ENCODE measurements around the gene NFAM1. TPM values are rescaled to one million over a fixed set of nuclear protein-coding genes. Genes with fewer than 3 reads are reported as not detected.

NFAM1 gene
- total and polyA plus RNA-seq, 4 donors, result 0.36 to 3.8 (median 2.6) TPM

DNA sequence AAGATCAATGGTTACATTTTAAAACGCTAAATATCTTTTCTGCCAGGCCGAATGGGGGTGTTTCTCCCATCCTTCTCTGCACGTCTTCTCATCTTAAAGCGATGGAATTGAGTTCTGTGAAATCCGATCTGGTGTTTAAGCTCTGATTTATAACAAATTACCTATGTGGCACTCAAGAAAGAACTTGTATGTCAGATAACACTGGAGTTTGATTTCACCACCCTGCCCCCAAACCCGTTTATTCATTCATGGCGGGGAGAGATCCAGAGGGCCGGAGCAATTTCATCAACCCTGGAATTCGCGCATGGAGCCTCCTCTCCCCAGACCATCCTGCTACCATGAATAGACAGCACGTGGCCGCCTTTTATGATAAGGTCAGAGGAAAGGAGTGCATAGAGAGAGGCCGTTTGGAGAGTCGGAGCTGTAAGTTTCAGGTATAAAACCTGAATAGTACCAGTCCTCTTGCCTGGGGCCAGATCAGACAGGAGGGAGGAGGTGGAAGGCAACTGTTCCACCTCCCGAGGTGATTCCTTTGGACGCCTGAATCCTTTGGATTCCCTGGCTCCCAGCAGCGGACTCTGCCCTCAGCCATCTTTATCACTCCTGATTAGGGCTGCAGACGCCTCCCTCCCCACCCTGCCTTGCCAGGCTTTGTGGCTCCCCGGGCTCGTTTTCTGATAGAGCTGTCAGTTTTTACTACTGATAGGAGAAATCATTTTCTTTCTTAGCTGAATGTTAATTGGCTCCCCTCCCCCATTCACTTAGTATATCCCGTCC is 27.3 kb upstream of the NFAM1 start:
- no peak overlapping the region for H3K9ac ChIP-seq (ENCODE audit: low read depth in 1 of 2, low read length in 2 of 2)
- no peaks in the 10 kb centered on the region for H3K4me1 ChIP-seq (ENCODE audit: control insufficient read depth in 4 of 4, insufficient read depth in 4 of 4, low read length in 3 of 4)
- TF ChIP-seq, protein P1, sequence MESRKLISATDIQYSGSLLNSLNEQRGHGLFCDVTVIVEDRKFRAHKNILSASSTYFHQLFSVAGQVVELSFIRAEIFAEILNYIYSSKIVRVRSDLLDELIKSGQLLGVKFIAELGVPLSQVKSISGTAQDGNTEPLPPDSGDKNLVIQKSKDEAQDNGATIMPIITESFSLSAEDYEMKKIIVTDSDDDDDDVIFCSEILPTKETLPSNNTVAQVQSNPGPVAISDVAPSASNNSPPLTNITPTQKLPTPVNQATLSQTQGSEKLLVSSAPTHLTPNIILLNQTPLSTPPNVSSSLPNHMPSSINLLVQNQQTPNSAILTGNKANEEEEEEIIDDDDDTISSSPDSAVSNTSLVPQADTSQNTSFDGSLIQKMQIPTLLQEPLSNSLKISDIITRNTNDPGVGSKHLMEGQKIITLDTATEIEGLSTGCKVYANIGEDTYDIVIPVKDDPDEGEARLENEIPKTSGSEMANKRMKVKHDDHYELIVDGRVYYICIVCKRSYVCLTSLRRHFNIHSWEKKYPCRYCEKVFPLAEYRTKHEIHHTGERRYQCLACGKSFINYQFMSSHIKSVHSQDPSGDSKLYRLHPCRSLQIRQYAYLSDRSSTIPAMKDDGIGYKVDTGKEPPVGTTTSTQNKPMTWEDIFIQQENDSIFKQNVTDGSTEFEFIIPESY (IDR thresholded peaks at IDR 0.05), result no peak
- TF ChIP-seq RAD21 (IDR thresholded peaks at IDR 0.05), result no peak
- no peak for DNase-seq (ENCODE audit: low spot score)
- no peaks in the 10 kb centered on the region for H3K27me3 ChIP-seq (ENCODE audit: control insufficient read depth in 4 of 4, insufficient read depth in 4 of 4, low read length in 3 of 4)
- no peaks in the 10 kb centered on the region for H3K36me3 ChIP-seq (ENCODE audit: control insufficient read depth in 4 of 4, insufficient read depth in 3 of 4, low read depth in 1 of 4, low read length in 3 of 4)
- H3K4me3 ChIP-seq (ENCODE audit: low read depth in 1 of 3, low read length in 3 of 3), result no peak overlapping the region
- H3K9me3 ChIP-seq (ENCODE audit: control insufficient read depth in 4 of 4, low read length in 3 of 4), result no peaks in the 10 kb centered on the region
- 27% methylated on average over 21 of the region's 21 CpGs for whole genome bisulfite sequencing
- no peak overlapping the region for H3K27ac ChIP-seq (ENCODE audit: low read depth in 1 of 2, low read length in 2 of 2)

GRCh38 chr22:42452916-42453315 is 20.7 kb upstream of the NFAM1 start:
- DNase-seq (ENCODE audit: low spot score), result no peak
- Histone ChIP-seq H3K36me3 (ENCODE audit: control insufficient read depth in 4 of 4, insufficient read depth in 3 of 4, low read depth in 1 of 4, low read length in 3 of 4) (no peaks in the 10 kb centered on the region), H3K27ac (ENCODE audit: low read depth in 1 of 2, low read length in 2 of 2) (no peak overlapping the region), H3K9me3 (ENCODE audit: control insufficient read depth in 4 of 4, low read length in 3 of 4) (no peaks in the 10 kb centered on the region), H3K27me3 (ENCODE audit: control insufficient read depth in 4 of 4, insufficient read depth in 4 of 4, low read length in 3 of 4) (no peaks in the 10 kb centered on the region), H3K4me1 (ENCODE audit: control insufficient read depth in 4 of 4, insufficient read depth in 4 of 4, low read length in 3 of 4) (no peaks in the 10 kb centered on the region), H3K4me3 (ENCODE audit: low read depth in 1 of 3, low read length in 3 of 3) (no peak overlapping the region), H3K9ac (ENCODE audit: low read depth in 1 of 2, low read length in 2 of 2) (no peak overlapping the region)
- TF ChIP-seq FOXA1 (IDR thresholded peaks at IDR 0.05), result no peak
- TF ChIP-seq RAD21 (IDR thresholded peaks at IDR 0.05), result no peak
- TF ChIP-seq, protein P2, sequence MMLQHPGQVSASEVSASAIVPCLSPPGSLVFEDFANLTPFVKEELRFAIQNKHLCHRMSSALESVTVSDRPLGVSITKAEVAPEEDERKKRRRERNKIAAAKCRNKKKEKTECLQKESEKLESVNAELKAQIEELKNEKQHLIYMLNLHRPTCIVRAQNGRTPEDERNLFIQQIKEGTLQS (IDR thresholded peaks at IDR 0.05), result no peak
- no peak for TF ChIP-seq GABPA (IDR thresholded peaks at IDR 0.05 in 1 of 2, conservative IDR thresholded peaks at IDR 0.05 in 1 of 2)
- TF ChIP-seq JUND (IDR thresholded peaks at IDR 0.05), result no peak
- no peak for TF ChIP-seq HNF4A (conservative IDR thresholded peaks at IDR 0.05)
- TF ChIP-seq NR2F2 (IDR thresholded peaks at IDR 0.05), result no peak
- no peak for TF ChIP-seq RXRA (IDR thresholded peaks at IDR 0.05)
- TF ChIP-seq, protein P3, sequence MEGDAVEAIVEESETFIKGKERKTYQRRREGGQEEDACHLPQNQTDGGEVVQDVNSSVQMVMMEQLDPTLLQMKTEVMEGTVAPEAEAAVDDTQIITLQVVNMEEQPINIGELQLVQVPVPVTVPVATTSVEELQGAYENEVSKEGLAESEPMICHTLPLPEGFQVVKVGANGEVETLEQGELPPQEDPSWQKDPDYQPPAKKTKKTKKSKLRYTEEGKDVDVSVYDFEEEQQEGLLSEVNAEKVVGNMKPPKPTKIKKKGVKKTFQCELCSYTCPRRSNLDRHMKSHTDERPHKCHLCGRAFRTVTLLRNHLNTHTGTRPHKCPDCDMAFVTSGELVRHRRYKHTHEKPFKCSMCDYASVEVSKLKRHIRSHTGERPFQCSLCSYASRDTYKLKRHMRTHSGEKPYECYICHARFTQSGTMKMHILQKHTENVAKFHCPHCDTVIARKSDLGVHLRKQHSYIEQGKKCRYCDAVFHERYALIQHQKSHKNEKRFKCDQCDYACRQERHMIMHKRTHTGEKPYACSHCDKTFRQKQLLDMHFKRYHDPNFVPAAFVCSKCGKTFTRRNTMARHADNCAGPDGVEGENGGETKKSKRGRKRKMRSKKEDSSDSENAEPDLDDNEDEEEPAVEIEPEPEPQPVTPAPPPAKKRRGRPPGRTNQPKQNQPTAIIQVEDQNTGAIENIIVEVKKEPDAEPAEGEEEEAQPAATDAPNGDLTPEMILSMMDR (IDR thresholded peaks at IDR 0.05; ENCODE audit: low read depth, low read length, missing input control), result no peak
- no peak for TF ChIP-seq SP1 (IDR thresholded peaks at IDR 0.05)
- no peak for TF ChIP-seq FOXA2 (IDR thresholded peaks at IDR 0.05)
- TF ChIP-seq, protein P1 (IDR thresholded peaks at IDR 0.05), result no peak
- TF ChIP-seq, protein P4, sequence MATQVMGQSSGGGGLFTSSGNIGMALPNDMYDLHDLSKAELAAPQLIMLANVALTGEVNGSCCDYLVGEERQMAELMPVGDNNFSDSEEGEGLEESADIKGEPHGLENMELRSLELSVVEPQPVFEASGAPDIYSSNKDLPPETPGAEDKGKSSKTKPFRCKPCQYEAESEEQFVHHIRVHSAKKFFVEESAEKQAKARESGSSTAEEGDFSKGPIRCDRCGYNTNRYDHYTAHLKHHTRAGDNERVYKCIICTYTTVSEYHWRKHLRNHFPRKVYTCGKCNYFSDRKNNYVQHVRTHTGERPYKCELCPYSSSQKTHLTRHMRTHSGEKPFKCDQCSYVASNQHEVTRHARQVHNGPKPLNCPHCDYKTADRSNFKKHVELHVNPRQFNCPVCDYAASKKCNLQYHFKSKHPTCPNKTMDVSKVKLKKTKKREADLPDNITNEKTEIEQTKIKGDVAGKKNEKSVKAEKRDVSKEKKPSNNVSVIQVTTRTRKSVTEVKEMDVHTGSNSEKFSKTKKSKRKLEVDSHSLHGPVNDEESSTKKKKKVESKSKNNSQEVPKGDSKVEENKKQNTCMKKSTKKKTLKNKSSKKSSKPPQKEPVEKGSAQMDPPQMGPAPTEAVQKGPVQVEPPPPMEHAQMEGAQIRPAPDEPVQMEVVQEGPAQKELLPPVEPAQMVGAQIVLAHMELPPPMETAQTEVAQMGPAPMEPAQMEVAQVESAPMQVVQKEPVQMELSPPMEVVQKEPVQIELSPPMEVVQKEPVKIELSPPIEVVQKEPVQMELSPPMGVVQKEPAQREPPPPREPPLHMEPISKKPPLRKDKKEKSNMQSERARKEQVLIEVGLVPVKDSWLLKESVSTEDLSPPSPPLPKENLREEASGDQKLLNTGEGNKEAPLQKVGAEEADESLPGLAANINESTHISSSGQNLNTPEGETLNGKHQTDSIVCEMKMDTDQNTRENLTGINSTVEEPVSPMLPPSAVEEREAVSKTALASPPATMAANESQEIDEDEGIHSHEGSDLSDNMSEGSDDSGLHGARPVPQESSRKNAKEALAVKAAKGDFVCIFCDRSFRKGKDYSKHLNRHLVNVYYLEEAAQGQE (IDR thresholded peaks at IDR 0.05), result no peak
- TF ChIP-seq, protein P5, sequence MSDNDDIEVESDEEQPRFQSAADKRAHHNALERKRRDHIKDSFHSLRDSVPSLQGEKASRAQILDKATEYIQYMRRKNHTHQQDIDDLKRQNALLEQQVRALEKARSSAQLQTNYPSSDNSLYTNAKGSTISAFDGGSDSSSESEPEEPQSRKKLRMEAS (IDR thresholded peaks at IDR 0.05), result no peak
- 81% methylated on average over 6 of the region's 6 CpGs for WGBS

Measured in liver (tissue), 9 donors.